Bronchial epithelial cell (primary cell): ENCODE measurements around the gene DDI1. TPM values are rescaled to one million over a fixed set of nuclear protein-coding genes. Genes with fewer than 3 reads are reported as not detected.
"Not testable (repeated sequence)": the region's sequence is repeated elsewhere in the genome, so short reads cannot be mapped to it uniquely, and the experiment has no call there.

Experiments
- DNase-seq: peaks from one replicate; pipeline ENCODE4 v3.0.0-alpha.2; 2010; ENCODE audit warnings: low read depth
- FAIRE-seq: peaks from 2 replicates; lab custom pipeline; 2011; peaks lifted over from hg19 to GRCh38; lab: Jason Lieb, UNC
- H3K27me3 ChIP-seq: 2 replicates; pipeline ENCODE4 v1.5.1; 2011; ENCODE audit warnings: low read length; ENCODE audit not compliant: control insufficient read depth, insufficient read depth
- H3K36me3 ChIP-seq: 2 replicates; pipeline ENCODE4 v1.5.1; 2011; ENCODE audit warnings: low read length; ENCODE audit not compliant: control insufficient read depth, insufficient read depth
- H3K4me3 ChIP-seq: 2 replicates; pipeline ENCODE4 v1.5.1; 2011; ENCODE audit warnings: mild to moderate bottlenecking, low read depth, low read length, control low read depth
- total RNA-seq: library from RNA; depleted of rRNA; stranded (reverse); fragments of >200 nt; gene quantifications from 2 replicates; pipeline ENCODE4 v1.2.1, GENCODE V29; 2014
- TF ChIP-seq, protein P1 (sequence below): IDR thresholded peaks from 2 replicates; pipeline ENCODE4 v1.5.1; 2011; ENCODE audit warnings: mild to moderate bottlenecking, moderate library complexity, low read length, control low read depth, inconsistent platforms; ENCODE audit not compliant: insufficient read depth, severe bottlenecking

Gene DDI1
- total RNA-seq, 1 donor from 2014 or later, result not detected

DNA sequence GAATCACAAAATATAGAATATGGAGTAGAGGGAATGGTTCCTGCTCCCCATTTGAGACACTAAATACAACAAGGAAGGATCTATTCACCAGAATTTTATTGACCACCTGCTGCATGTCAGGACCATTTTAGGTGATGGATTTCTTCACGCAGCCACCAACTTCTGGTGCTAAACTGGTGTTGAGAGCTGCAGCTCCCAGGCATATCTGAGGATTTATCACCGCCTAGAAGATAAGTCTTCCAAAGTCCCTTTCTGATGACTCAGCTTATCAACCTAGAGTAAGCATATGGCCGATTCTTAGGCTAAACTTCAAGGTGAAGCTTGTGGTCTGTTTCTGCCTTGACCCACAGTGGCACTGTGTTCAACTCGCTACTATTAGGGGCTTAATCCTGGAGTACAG is 6.7 kb downstream of the DDI1 start:
- FAIRE-seq, result no peak
- TF ChIP-seq, protein P1, sequence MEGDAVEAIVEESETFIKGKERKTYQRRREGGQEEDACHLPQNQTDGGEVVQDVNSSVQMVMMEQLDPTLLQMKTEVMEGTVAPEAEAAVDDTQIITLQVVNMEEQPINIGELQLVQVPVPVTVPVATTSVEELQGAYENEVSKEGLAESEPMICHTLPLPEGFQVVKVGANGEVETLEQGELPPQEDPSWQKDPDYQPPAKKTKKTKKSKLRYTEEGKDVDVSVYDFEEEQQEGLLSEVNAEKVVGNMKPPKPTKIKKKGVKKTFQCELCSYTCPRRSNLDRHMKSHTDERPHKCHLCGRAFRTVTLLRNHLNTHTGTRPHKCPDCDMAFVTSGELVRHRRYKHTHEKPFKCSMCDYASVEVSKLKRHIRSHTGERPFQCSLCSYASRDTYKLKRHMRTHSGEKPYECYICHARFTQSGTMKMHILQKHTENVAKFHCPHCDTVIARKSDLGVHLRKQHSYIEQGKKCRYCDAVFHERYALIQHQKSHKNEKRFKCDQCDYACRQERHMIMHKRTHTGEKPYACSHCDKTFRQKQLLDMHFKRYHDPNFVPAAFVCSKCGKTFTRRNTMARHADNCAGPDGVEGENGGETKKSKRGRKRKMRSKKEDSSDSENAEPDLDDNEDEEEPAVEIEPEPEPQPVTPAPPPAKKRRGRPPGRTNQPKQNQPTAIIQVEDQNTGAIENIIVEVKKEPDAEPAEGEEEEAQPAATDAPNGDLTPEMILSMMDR, result no peak
- Histone ChIP-seq H3K27me3 (no peaks in the 10 kb centered on the region), H3K4me3 (no peak overlapping the region), H3K36me3 (no peaks in the 10 kb centered on the region)
- DNase-seq, result no peak

DNA sequence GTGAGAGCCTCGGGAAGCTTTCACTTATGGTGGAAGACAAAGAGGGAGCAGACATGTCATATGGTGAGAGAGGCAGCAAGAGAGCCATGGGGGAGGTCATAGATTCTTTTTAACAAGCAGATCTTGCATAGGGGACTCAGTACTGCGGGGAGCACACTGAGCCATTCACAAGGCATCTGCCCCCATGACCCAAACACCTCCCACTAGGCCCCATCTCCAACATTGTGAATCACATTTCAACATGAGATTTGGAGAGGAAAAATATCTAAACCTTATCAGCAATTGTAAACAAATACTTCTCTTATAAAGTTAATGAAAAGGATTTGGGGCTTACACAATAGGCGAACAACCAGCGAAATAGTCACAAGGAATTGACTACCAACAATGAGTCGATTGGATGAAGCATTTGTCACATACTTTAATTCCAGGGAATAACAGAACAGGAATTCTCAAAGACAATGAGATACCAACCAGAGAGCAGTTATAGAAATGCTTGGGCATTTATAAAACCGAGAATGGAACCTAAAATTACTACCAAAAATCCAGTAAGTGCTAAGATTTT is 7.3 kb downstream of the DDI1 start:
- Histone ChIP-seq H3K36me3 (no peaks in the 10 kb centered on the region), H3K4me3 (no peak overlapping the region), H3K27me3 (no peaks in the 10 kb centered on the region)
- TF ChIP-seq, protein P1, result no peak
- FAIRE-seq (no peak), DNase-seq (no peak)

DNA sequence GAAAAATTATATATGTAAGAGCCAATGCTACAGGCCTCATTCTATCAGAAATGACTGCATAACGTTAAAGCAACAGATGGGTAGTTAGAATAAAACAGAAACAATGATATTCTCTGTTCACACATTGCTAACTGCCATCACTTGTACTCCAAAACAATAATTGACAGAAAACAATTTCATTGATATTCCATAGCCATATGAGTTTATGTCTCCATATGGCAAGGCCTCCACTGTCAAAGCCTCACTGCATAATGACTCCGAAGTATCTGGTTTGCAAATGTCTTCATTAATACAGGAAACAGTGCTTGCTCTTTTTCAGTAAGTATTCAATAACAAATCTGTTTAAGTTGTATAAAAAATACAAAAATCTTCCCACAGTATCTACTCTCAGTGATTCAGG is 9.9 kb downstream of the DDI1 start:
- Histone ChIP-seq H3K27me3 (no peaks in the 10 kb centered on the region), H3K36me3 (no peaks in the 10 kb centered on the region), H3K4me3 (no peak overlapping the region)
- TF ChIP-seq, protein P1, result no peak
- no peak for FAIRE-seq
- DNase-seq, result no peak

DNA sequence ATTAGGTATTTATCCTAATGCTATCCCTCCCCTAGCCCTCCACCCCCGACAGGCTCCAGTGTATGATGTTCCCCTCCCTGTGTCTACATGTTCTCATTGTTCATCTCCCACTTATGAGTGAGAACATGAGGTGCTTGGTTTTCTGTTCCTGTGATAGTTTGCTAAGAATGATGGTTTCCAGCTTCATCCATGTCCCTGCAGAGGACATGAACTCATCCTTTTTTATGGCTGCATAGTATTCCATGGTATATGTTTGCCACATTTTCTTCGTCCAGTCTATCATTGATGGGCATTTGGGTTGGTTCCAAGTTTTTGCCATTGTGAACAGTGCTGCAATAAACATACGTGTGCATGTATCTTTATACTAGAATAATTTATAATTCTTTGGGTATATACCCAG is 10.4 kb downstream of the DDI1 start:
- DNase-seq, FAIRE-seq: not testable (repeated sequence)

DNA sequence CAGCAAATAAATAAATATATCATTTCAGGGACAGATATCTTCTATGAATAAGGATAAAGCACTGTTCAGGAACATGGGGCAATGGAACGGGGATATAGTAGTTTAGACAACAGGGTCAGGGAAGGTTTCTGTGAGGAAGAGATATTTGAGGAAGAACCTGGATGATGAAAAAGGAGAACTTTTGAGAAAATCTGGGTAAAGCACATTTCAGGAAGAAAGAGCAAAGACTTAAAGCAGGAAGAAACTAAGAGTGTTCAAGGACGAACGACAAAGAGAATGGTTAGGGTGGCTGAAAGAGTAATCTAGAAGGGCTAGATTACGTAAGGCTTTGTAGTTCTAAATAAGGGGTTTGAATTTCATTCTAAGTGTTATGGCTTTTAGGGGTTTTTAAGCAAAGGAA is 12.7 kb downstream of the DDI1 start:
- Histone ChIP-seq H3K4me3 (no peak overlapping the region), H3K36me3 (no peaks in the 10 kb centered on the region), H3K27me3 (no peaks in the 10 kb centered on the region)
- FAIRE-seq (no peak), DNase-seq (no peak)
- TF ChIP-seq, protein P1, result no peak

More for the DNA sequence above, 10.4 kb downstream of the DDI1 start:
- H3K36me3 ChIP-seq, H3K27me3 ChIP-seq, H3K4me3 ChIP-seq: not testable (repeated sequence)

DNA sequence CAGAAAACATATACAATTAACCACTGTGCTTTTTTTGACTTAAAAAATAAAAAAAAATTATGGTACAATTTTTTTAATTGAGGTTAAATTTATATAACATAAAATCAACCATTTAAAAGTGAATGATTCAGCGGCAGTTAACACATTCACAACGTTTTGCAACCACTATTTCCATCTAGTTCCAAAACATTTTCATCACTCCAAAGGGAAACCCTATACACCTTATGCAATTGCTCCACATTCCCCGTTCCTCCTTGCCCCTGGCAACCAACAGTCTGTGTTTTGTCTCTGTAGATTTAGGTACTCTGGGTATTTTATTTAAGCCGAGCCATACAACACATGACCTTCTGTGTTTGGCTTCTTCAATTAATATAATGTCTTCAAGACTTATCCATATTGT is 15.3 kb downstream of the DDI1 start:
- peak; percentile 22 for DNase-seq
- TF ChIP-seq, protein P1, result no peak
- no peaks in the 10 kb centered on the region for H3K27me3 ChIP-seq
- no peak overlapping the region for H3K4me3 ChIP-seq
- no peak for FAIRE-seq
- H3K36me3 ChIP-seq, result no peaks in the 10 kb centered on the region
